Measurements from ENCODE around the gene THSD4.

GRCh38 chr15:71448688-71449114 is 333.4 kb downstream of the THSD4 start:
- TF ChIP-seq CTCF (conservative IDR thresholded peaks at IDR 0.05; ENCODE audit: low read depth, low read length): peak; percentile 87
- TF ChIP-seq EZH2phosphoT487 (IDR thresholded peaks at IDR 0.05; ENCODE audit: borderline replicate concordance, low read length): no peak
- no peak for TF ChIP-seq EZH2 (IDR thresholded peaks at IDR 0.05; ENCODE audit: low read length, unreplicated experiment)
